Lung (tissue), 12 donors: Measurements from ENCODE around the gene GNA15. TPM values are rescaled to one million over a fixed set of nuclear protein-coding genes. Genes with fewer than 3 reads are reported as not detected.

Experiments
- ATAC-seq: fragments of 200-7000 bp; cut with Tn5 transposase; one replicate; pipeline ENCODE4 v1.9.1; 2020; ENCODE audit warnings: moderate number of reproducible peaks; ENCODE audit not compliant: insufficient read depth, low FRiP score
- DNase-seq, 3 donors: peaks; one replicate each; pipeline ENCODE4 v3.0.0-alpha.2; 2013 to 2017
- H3K27ac ChIP-seq, 2 donors: one replicate each; pipeline ENCODE4 v1.5.1; 2013; ENCODE audit warnings: mild to moderate bottlenecking in 2 of 2, moderate library complexity in 2 of 2, control low read depth in 1 of 2, inconsistent platforms in 1 of 2, low read depth in 1 of 2, low read length in 1 of 2
- H3K27me3 ChIP-seq, 3 donors: one replicate each; pipeline ENCODE4 v1.5.1; 2013; ENCODE audit warnings: low read length in 2 of 3; ENCODE audit not compliant: control insufficient read depth in 3 of 3, insufficient read depth in 3 of 3
- H3K36me3 ChIP-seq, 4 donors: one replicate each; pipeline ENCODE4 v1.5.1; 2013; ENCODE audit warnings: low read length in 4 of 4, mild to moderate bottlenecking in 1 of 4, moderate library complexity in 1 of 4; ENCODE audit not compliant: control insufficient read depth in 4 of 4, insufficient read depth in 4 of 4
- H3K4me1 ChIP-seq, 5 donors: one replicate each; pipeline ENCODE4 v1.5.1; 2013; ENCODE audit warnings: low read length in 5 of 5, mild to moderate bottlenecking in 2 of 5, moderate library complexity in 1 of 5; ENCODE audit not compliant: control insufficient read depth in 5 of 5, insufficient read depth in 5 of 5
- H3K4me3 ChIP-seq: one replicate; pipeline ENCODE4 v1.5.1; 2013; ENCODE audit warnings: mild to moderate bottlenecking, control low read depth, moderate library complexity
- H3K9ac ChIP-seq, 2 donors: one replicate each; pipeline ENCODE4 v1.5.1; 2013; ENCODE audit warnings: low read length in 2 of 2, control low read depth in 1 of 2; ENCODE audit not compliant: insufficient read depth in 1 of 2
- H3K9me3 ChIP-seq, 4 donors: one replicate each; pipeline ENCODE4 v1.5.1; 2013; ENCODE audit warnings: low read length in 3 of 4, mild to moderate bottlenecking in 1 of 4, moderate library complexity in 1 of 4; ENCODE audit not compliant: control insufficient read depth in 4 of 4, insufficient read depth in 3 of 4
- WGBS, 2 donors: extraction: QIAGEN DNeasy Blood & Tissue Kit; methylation state at CpG; one replicate each; pipeline ENCODE4 v1.1.7; 2013; 5-methylcytosine and 5-hydroxymethylcytosine counted together
- polyA plus RNA-seq, 2 donors: library from polyadenylated mRNA; stranded (reverse); fragments of 200-250 nt; gene quantifications; one replicate each; pipeline ENCODE4 v1.2.1, GENCODE V29; 2013
- total RNA-seq, 2 donors: library from RNA; depleted of rRNA in 1 of 2; stranded (reverse); fragments of >200 nt in 1 of 2; gene quantifications; one replicate each; pipeline ENCODE4 v1.2.1, GENCODE V29; 2014 to 2021
- TF ChIP-seq, protein P1 (sequence below): IDR thresholded peaks from 2 replicates; pipeline ENCODE4 v1.5.1; 2012; ENCODE audit warnings: mild to moderate bottlenecking; ENCODE audit errors: control extremely low read depth, extremely low read depth
- donor health status: control.
- donor health status: control.
- donor health status: Bipolar disorder and iron deficiency.
- donor health status: healthy.
- donor health status: DM: yes; HTN: yes; CAD: no.

GNA15 gene
- total and polyA plus RNA-seq, 4 donors = 18.6 to 65.4 (median 28.7) TPM

DNA sequence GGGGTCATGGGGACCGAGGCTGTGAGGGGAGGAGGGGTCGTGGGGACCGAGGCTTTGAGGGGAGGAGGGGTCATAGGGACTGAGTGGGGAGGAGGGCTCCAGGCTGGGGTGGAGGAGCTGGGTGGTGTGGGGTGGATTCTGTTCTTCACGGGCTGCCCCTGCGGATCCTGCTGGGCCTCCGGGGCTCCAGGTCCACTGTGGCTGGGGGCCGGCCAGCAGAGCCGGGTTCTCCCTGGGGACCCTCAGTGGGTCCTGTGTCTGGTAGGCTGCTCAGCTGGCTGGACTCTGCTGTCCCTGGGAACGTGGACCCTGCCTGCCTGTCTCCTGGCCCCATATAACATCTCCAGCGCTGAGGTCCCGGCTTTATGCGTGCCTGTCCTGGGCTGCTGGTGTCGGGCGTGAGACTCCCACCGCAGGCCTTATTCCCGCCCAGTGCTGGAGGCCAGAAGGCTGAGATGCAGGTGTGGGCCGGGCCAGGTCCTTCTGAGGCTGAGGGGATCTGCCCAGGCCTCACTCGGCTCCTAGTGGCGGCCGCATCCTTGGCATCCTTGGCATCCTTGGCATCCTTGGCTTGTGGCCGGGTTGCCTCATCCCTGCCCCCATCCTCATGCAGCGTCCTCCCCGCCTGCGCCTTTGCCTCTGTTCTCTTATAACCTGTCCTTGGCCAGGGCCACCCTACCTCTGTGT lies 19.8 kb upstream of the GNA15 start:
- ATAC-seq (no peak), DNase-seq (no peak)
- H3K27ac ChIP-seq = no peak overlapping the region

DNA sequence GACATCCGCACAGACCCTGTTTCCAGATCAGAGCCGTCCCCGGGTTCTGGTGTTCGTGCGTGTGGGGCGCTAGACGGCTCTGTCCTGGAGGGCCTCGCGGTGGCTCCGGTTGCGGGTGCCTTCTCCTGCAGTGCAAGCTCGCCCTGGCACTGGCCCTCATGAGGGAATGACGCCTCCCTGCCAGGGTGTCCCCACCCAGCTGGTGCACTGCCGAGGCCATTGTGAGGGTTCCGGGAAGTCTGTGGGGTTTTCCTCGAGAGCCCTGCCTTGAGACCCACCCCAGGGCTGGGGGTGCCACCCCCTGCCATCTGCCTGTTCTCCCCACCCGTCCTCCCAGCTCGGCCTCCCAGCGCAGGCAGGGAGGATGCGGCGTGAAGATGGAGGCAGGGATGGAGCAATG lies 19.2 kb upstream of the GNA15 start:
- no peak overlapping the region for H3K27ac ChIP-seq
- DNase-seq = no peak
- no peak overlapping the region for H3K4me3 ChIP-seq
- ATAC-seq = no peak
- no peaks in the 10 kb centered on the region for H3K27me3 ChIP-seq
- WGBS, 2 donors = 89% methylated on average over 21 of the region's 21 CpGs
- H3K4me1 ChIP-seq = no peaks in the 10 kb centered on the region
- peaks cover 0 to 59% (median 12%) of the 10 kb centered on the region in 4 donors for H3K36me3 ChIP-seq
- H3K9ac ChIP-seq = no peak overlapping the region
- H3K9me3 ChIP-seq = no peaks in the 10 kb centered on the region
- TF ChIP-seq, protein P1, sequence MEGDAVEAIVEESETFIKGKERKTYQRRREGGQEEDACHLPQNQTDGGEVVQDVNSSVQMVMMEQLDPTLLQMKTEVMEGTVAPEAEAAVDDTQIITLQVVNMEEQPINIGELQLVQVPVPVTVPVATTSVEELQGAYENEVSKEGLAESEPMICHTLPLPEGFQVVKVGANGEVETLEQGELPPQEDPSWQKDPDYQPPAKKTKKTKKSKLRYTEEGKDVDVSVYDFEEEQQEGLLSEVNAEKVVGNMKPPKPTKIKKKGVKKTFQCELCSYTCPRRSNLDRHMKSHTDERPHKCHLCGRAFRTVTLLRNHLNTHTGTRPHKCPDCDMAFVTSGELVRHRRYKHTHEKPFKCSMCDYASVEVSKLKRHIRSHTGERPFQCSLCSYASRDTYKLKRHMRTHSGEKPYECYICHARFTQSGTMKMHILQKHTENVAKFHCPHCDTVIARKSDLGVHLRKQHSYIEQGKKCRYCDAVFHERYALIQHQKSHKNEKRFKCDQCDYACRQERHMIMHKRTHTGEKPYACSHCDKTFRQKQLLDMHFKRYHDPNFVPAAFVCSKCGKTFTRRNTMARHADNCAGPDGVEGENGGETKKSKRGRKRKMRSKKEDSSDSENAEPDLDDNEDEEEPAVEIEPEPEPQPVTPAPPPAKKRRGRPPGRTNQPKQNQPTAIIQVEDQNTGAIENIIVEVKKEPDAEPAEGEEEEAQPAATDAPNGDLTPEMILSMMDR = no peak

More for the DNA sequence above, 19.8 kb upstream of the GNA15 start:
- H3K9ac ChIP-seq = no peak overlapping the region
- H3K9me3 ChIP-seq = no peaks in the 10 kb centered on the region
- peaks cover 0 to 61% (median 11%) of the 10 kb centered on the region in 4 donors for H3K36me3 ChIP-seq
- H3K4me3 ChIP-seq = no peak overlapping the region
- H3K4me1 ChIP-seq = no peaks in the 10 kb centered on the region
- TF ChIP-seq, protein P1 = no peak
- WGBS, 2 donors = 88 to 93% methylated on average over 17 to 24 of the region's 24 CpGs
- no peaks in the 10 kb centered on the region for H3K27me3 ChIP-seq

DNA sequence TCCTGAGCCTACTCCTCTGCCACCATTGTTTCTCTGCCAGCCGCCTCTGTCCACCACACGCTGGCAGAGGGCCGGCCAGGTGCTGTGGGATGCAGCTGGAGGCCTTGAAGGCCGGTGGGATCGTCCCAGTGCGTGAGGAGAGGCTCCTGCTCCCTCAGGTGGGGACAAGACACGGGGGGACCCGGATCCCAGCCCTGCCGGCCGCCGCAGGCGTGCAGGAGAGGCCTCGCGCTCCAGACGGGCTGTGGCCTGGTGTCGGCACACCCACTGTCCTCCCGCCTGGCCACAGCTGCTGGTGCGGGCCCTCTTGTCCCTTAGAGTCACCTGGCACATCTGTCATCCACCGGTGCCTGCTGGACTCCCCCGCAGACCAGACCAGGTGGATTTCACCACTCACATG lies 18.1 kb upstream of the GNA15 start:
- Histone ChIP-seq H3K4me1 (no peaks in the 10 kb centered on the region), H3K27me3 (no peaks in the 10 kb centered on the region), H3K36me3 (peaks cover 0 to 67% (median 13%) of the 10 kb centered on the region in 4 donors), H3K4me3 (no peak overlapping the region), H3K9ac (no peak overlapping the region), H3K9me3 (no peaks in the 10 kb centered on the region), H3K27ac (no peak overlapping the region)
- whole genome bisulfite sequencing, 2 donors = 94 to 97% methylated on average over 17 to 20 of the region's 20 CpGs
- no peak for ATAC-seq
- TF ChIP-seq, protein P1 = no peak
- no peak for DNase-seq
